Spleen (tissue), 7 donors: ENCODE results near the gene PLXNB1.
"Not testable (repeated sequence)": the region's sequence is repeated elsewhere in the genome, so short reads cannot be mapped to it uniquely, and the experiment has no call there.

Source experiments
- POLR2A ChIP-seq, 3 donors: fragments of 450-650 bp; IDR thresholded peaks; one replicate each; pipeline ENCODE4 v1.5.1; 2017; ENCODE audit warnings: antibody characterized with exemption in 3 of 3, mild to moderate bottlenecking in 1 of 3
- POLR2AphosphoS5 ChIP-seq, 3 donors: sonication (generic); formaldehyde crosslinking; IDR thresholded peaks; one replicate each; pipeline ENCODE4 v1.5.1; 2017; ENCODE audit warnings: antibody characterized with exemption in 3 of 3
- TF ChIP-seq, protein P1 (sequence below), 11 experiments: fragments of 200-600 bp in 7 of 11; fragments of 450-650 bp in 4 of 11; sonication (generic) in 4 of 11; IDR thresholded peaks in 8 of 11; conservative IDR thresholded peaks in 3 of 11; 1 replicate in 7 of 11; 2 replicates in 4 of 11; pipeline versions ENCODE4 v1.4.0 to v1.8.0; 2016 to 2021; ENCODE audit warnings: antibody characterized with exemption in 11 of 11, inconsistent platforms in 4 of 11, mild to moderate bottlenecking in 1 of 11
- donor health status: DM: no; HTN: no; CAD: no; lungs with moderate emphysema.
- donor health status: DM: no; HTN: no; CAD: no.
- donor health status: DM: no; HTN: no; CAD: no.

DNA sequence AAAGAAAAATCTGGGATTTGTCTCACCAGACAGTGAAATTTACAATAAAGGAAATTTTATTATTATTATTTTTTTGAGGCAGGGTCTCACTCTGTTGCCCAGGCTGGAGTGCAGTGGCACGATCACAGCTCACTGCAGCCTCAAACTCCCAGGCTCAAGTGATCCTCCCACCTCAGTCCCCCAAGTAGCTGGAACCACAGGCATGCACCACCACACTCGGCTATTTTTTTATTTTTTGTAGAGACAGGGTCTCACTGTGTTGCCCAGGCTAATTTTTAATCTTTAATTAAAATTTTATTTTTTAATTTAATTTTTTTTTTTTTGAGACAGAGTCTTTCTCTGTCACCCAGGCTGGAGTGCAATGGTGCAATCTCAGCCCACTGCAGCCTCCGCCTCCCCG lies 44.1 kb upstream of the PLXNB1 start:
- TF ChIP-seq, protein P1, sequence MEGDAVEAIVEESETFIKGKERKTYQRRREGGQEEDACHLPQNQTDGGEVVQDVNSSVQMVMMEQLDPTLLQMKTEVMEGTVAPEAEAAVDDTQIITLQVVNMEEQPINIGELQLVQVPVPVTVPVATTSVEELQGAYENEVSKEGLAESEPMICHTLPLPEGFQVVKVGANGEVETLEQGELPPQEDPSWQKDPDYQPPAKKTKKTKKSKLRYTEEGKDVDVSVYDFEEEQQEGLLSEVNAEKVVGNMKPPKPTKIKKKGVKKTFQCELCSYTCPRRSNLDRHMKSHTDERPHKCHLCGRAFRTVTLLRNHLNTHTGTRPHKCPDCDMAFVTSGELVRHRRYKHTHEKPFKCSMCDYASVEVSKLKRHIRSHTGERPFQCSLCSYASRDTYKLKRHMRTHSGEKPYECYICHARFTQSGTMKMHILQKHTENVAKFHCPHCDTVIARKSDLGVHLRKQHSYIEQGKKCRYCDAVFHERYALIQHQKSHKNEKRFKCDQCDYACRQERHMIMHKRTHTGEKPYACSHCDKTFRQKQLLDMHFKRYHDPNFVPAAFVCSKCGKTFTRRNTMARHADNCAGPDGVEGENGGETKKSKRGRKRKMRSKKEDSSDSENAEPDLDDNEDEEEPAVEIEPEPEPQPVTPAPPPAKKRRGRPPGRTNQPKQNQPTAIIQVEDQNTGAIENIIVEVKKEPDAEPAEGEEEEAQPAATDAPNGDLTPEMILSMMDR (IDR thresholded peaks at IDR 0.05 in 8 of 11, conservative IDR thresholded peaks at IDR 0.05 in 3 of 11), result not testable (repeated sequence)
- not testable (repeated sequence) for TF ChIP-seq POLR2A, POLR2AphosphoS5 (IDR thresholded peaks at IDR 0.05)
